IPS-20b (cell line): ENCODE results near the gene VRK3.

Experiments
- H3K27ac ChIP-seq: one replicate; pipeline ENCODE4 v1.5.1; 2013; ENCODE audit warnings: low read length
- H3K27me3 ChIP-seq: 2 replicates; pipeline ENCODE4 v1.6.1; 2013; ENCODE audit warnings: mild to moderate bottlenecking, low read length, inconsistent platforms; ENCODE audit not compliant: insufficient read depth
- H3K36me3 ChIP-seq: 2 replicates; pipeline ENCODE4 v1.6.1; 2013; ENCODE audit warnings: low read depth, mild to moderate bottlenecking, inconsistent platforms, low read length, moderate library complexity; ENCODE audit not compliant: insufficient read depth
- H3K4me1 ChIP-seq: 2 replicates; pipeline ENCODE4 v1.6.1; 2013; ENCODE audit warnings: mild to moderate bottlenecking, control low read depth, inconsistent platforms, low read length, moderate library complexity; ENCODE audit not compliant: insufficient read depth
- H3K4me3 ChIP-seq: 2 replicates; pipeline ENCODE4 v1.5.1; 2013; ENCODE audit warnings: mild to moderate bottlenecking, low read length, inconsistent platforms
- H3K9ac ChIP-seq: 2 replicates; pipeline ENCODE4 v1.6.1; 2013; ENCODE audit warnings: low read depth, mild to moderate bottlenecking, inconsistent platforms, low read length, moderate library complexity
- H3K9me3 ChIP-seq: 2 replicates; pipeline ENCODE4 v1.6.1; 2013; ENCODE audit warnings: mild to moderate bottlenecking, low read depth, low read length, inconsistent platforms; ENCODE audit not compliant: insufficient read depth

VRK3 gene

DNA sequence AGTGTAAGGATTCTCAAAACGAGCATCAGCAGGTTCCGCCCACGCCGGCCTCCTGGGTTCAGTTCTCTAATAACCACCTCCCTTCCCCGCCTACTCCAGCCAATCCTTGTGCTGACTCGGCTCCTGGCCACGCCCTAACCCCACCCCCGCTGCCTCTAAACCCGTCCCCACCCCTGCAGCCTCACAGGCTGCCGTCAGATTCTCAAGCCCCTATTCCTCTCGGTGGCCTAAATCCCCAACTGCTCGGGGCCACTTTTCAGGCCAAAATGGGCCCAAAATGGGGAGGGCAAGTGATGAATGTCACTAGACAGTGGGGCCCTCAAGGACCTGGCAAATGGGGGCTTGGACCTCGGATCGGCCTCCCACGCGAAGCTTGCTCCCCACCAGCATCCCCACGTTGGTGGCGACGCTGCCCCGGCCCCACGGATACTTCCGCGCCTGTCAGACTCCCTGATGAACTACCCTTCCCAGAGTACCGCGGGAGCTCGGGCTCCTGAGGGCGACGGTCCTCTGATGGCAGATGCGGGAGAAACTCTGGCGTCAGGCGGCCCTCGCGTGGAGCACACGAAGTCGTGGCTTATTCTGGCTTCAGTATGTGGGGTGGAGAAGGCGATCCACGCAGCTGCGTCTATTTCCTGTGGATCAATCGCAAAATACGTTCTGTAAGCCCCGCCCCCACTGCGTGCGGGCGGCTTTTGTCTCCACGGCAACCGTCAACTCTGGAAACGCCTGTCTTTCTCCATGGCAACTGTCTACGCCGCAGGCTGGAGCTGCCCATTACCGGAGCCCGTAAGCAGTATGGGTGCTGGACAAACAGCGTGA, 25.4 kb upstream of the VRK3 start:
- H3K9ac ChIP-seq: no peak overlapping the region
- H3K4me1 ChIP-seq: no peaks in the 10 kb centered on the region
- peaks cover 27% of the 10 kb centered on the region for H3K36me3 ChIP-seq
- no peak overlapping the region for H3K27ac ChIP-seq
- no peak overlapping the region for H3K4me3 ChIP-seq
- H3K27me3 ChIP-seq: no peaks in the 10 kb centered on the region
- peaks cover 89% of the 10 kb centered on the region for H3K9me3 ChIP-seq

DNA sequence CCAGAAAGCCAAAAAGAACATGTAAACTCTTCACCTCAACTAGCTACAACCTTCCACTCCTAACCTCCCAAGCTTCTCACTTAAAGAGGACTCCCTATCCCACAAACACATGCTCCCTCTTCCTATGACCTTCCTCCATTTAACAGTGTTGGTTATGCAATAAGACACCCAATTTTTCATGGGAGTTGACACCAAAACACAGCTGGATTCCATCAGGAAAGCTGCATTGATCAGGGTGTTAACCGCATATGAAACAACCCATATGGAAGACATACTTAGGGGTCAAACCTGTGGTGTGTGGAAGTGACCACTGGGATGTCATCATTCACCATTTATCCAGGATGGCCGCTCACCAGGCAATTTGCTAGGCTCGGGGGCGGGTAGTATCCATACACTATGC, 22.5 kb upstream of the VRK3 start:
- H3K4me1 ChIP-seq: no peaks in the 10 kb centered on the region
- H3K27me3 ChIP-seq: no peaks in the 10 kb centered on the region
- H3K27ac ChIP-seq: no peak overlapping the region
- H3K9me3 ChIP-seq: peaks cover 95% of the 10 kb centered on the region
- H3K36me3 ChIP-seq: peaks cover 55% of the 10 kb centered on the region
- no peak overlapping the region for H3K4me3 ChIP-seq
- no peak overlapping the region for H3K9ac ChIP-seq

DNA sequence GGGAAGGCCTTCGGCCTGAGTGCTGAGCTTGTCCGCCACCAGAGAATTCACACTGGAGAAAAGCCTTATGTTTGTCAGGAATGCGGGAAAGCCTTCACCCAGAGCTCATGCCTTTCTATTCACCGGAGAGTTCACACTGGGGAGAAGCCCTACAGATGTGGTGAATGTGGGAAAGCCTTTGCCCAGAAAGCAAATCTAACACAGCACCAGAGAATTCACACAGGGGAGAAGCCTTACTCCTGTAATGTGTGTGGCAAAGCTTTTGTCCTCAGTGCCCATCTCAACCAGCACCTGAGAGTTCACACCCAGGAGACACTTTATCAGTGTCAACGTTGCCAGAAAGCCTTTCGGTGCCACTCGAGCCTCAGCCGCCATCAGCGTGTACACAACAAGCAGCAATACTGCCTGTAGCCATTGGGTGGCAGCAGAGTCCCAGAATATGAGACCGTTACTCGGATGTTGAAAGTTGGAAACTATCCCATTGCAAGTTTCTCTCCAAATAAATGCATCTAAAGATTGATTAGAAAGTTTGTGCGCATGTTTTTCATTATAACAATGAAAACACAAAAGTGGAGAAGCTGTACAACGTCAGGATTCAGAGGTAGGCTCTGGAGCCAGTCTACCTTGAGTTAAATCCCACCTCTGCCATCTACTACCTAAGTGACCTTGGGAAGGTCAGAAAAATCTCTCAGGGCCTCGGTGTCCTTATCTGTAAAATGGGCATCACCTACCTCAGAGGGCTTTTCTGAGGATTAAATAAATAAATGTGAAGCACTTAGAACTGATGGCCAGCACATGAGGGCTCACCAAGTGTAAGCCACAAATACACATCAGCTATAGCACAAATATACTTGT, 21.7 kb upstream of the VRK3 start:
- Histone ChIP-seq H3K4me3 (no peak overlapping the region; the same call in 1 of the 2 replicates), H3K27me3 (no peaks in the 10 kb centered on the region), H3K36me3 (peaks cover 63% of the 10 kb centered on the region)

DNA sequence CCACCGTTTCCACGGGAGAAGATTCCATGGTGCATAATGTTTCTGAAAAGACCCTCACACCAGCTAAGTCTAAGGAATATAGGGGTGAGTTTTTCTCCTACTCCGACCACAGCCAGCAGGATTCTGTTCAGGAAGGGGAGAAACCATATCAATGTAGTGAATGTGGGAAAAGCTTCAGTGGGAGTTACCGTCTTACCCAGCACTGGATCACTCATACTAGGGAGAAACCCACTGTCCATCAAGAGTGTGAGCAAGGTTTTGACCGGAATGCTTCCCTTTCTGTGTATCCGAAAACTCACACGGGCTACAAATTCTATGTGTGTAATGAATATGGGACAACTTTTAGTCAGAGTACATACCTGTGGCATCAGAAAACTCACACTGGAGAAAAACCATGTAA, 19.8 kb upstream of the VRK3 start:
- H3K4me3 ChIP-seq: no peak overlapping the region
- H3K36me3 ChIP-seq: peaks cover 82% of the 10 kb centered on the region

More for the DNA sequence above, 21.7 kb upstream of the VRK3 start:
- Histone ChIP-seq H3K9ac (no peak overlapping the region), H3K4me1 (no peaks in the 10 kb centered on the region), H3K9me3 (peaks cover 97% of the 10 kb centered on the region), H3K27ac (no peak overlapping the region)

DNA sequence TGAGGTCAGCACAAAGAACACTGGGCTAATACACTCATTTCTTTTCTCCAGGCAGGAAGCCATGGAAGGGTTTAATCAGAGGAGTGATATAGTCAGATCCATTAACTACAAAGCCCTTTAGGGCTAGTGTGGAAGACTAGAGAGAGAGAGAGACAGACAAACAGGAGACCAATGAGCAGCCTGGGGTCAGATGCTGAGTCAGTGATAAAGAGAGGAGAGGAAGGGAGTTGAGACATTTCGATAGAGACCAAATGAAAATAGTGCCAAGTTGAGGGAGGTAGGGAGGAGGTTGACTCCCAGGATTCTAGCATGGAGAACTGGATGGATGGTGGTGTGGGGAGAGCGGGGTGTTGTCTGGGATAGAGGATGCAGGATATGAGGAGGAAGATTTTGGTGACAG, 18.8 kb upstream of the VRK3 start:
- no peak overlapping the region for H3K4me3 ChIP-seq
- H3K27me3 ChIP-seq: no peaks in the 10 kb centered on the region
- peaks cover 92% of the 10 kb centered on the region for H3K36me3 ChIP-seq
- H3K9me3 ChIP-seq: peaks cover 81% of the 10 kb centered on the region
- no peaks in the 10 kb centered on the region for H3K4me1 ChIP-seq
- H3K27ac ChIP-seq: no peak overlapping the region
- no peak overlapping the region for H3K9ac ChIP-seq

More for the DNA sequence above, 19.8 kb upstream of the VRK3 start:
- no peak overlapping the region for H3K27ac ChIP-seq
- no peaks in the 10 kb centered on the region for H3K4me1 ChIP-seq
- H3K9ac ChIP-seq: no peak overlapping the region
- peaks cover 89% of the 10 kb centered on the region for H3K9me3 ChIP-seq
- no peaks in the 10 kb centered on the region for H3K27me3 ChIP-seq

DNA sequence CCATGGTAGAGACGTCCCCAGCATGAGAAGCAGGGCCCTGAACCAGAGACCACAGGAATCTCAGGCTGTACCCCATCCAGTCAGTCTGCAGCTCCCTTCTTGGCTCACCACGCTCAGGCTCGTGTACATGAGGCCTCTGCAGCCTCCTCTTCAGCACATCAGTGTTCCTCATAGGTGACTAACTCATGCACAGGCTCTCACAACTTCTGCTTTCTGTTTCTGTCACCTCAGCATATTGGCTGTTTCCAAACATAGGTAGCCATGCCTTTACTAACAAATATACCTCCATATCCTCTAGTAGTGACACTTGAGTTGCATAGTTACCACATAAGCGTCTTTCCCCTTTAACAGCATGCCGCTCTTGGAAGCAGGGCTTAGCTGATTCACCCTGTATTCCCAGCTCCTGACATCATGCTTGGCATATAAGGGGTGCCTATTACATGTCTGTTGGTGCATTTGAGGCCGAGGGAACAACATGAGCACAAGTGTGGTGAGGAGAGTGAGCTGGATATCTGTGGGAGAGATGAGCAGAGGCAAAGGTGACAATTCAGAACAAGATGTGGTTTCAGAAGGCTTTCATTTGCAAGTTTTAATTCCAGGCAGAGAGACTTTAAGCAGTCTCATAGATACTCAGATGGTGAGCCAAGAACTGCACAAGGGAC, 17.3 kb upstream of the VRK3 start:
- peaks cover 92% of the 10 kb centered on the region for H3K36me3 ChIP-seq
- H3K9me3 ChIP-seq: peaks cover 66% of the 10 kb centered on the region
- no peak overlapping the region for H3K9ac ChIP-seq
- H3K27ac ChIP-seq: no peak overlapping the region
- no peaks in the 10 kb centered on the region for H3K4me1 ChIP-seq
- H3K4me3 ChIP-seq: no peak overlapping the region
- H3K27me3 ChIP-seq: no peaks in the 10 kb centered on the region

DNA sequence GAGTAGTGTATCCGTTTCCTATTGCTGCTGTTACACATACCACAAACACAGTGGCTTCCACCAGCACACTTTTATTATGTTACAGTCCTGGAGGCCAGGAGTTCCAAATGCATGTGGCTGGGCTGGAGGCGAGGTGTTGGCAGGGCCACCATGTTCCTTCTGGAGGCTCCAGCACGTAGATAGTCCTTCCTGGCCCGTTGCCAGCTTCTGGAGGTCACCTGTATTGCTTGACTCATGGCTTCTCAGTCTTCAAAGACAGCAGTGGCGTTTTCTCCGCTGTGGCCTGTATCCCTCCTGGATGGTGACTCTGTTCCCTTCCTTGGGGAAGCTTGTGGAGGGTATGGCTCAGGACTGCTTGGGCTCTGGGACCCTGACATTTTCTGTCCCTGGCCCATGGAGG, 15.8 kb upstream of the VRK3 start:
- Histone ChIP-seq H3K4me1 (no peaks in the 10 kb centered on the region), H3K27ac (no peak overlapping the region), H3K9ac (no peak overlapping the region), H3K27me3 (no peaks in the 10 kb centered on the region), H3K9me3 (peaks cover 51% of the 10 kb centered on the region), H3K36me3 (peaks cover 88% of the 10 kb centered on the region), H3K4me3 (no peak overlapping the region)

DNA sequence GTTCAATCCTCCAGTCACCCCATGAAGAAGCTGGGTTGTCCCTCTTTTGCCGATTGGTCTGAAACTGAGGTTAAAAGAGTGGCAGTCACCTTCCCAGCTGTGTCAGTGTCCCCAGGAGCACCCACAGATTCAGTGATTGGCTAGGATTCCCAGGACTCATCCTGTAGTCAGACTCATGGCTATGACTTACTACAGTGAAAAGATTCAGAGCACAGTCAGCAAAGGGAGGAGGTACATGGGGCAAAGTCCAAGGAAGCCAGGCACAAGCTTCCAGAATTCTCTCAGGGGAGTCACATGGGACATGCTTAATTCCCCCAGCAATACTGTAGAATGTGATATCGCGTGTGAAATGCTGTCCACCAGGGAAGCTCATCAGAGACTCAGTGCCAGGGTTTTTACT, 14.8 kb upstream of the VRK3 start:
- Histone ChIP-seq H3K9ac (no peak overlapping the region), H3K4me1 (no peaks in the 10 kb centered on the region), H3K27ac (no peak overlapping the region), H3K4me3 (no peak overlapping the region), H3K36me3 (peaks cover 86% of the 10 kb centered on the region), H3K9me3 (peaks cover 41% of the 10 kb centered on the region), H3K27me3 (no peaks in the 10 kb centered on the region)

DNA sequence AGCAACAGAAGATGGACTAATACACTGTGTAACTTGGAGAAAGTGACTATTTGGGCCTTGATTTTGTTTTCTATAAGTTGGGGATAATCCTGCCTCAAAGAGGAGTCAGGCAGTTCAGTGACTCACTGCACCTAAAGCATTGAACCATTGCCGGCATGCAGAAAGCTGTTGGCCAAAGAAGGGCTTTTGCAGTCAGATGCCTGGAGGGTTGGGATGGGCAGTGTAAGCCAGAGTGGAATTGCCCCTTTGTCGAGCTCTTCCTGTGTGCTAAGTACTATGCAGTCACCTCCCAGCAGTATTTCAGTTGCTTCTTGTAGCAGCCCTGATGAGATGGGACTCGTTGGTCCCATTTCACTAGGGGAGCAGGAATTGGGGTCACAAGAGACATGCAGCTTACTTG, 11.7 kb upstream of the VRK3 start:
- H3K27me3 ChIP-seq: no peaks in the 10 kb centered on the region
- no peak overlapping the region for H3K9ac ChIP-seq
- peaks cover 11% of the 10 kb centered on the region; the same call in 1 of the 2 replicates for H3K9me3 ChIP-seq
- H3K4me3 ChIP-seq: no peak overlapping the region
- H3K36me3 ChIP-seq: peaks cover 86% of the 10 kb centered on the region
- no peaks in the 10 kb centered on the region for H3K4me1 ChIP-seq
- no peak overlapping the region for H3K27ac ChIP-seq

DNA sequence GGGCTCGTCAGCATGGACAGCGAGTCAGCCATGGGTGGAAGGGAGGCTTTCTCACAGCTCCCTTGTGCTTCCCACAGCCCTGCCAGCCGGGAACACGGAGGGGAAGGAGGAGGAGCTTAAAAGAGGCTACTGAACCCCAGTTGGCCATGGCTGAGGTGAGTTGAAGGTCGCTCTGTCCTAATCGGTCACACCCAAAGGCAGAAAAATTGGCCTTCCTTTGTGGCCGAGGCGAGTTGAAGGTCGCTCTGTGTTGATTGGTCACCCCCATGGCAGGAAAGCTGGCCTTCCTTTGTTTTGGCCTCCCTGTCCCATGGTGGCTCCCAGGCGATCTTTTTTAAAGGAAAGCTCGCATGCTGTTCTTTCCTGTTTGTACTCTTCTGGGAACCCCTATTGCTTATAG, 5.8 kb upstream of the VRK3 start:
- no peaks in the 10 kb centered on the region for H3K27me3 ChIP-seq
- H3K9ac ChIP-seq: no peak overlapping the region
- H3K27ac ChIP-seq: no peak overlapping the region
- H3K4me3 ChIP-seq: no peak overlapping the region
- H3K4me1 ChIP-seq: no peaks in the 10 kb centered on the region
- H3K9me3 ChIP-seq: no peaks in the 10 kb centered on the region
- peaks cover 53% of the 10 kb centered on the region for H3K36me3 ChIP-seq

DNA sequence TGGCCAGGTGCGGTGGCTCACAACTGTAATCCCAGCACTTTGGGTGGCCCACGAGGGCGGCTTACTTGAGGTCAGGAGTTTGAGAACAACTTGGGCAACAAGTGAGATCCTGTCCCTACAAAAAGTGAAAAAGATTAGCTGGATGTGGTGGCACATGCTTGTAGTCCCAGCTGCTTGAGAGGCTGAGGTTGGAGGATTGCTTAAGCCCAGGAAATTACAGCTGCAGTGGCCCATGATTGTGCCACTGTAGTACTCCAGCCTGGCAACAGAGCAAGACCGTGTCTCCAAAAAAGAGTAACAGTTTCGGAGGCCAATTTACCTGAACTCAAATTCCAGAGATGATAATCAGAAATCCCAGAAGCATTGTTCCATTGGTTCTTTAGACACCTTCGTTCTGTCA, 5.1 kb upstream of the VRK3 start:
- H3K4me1 ChIP-seq: no peaks in the 10 kb centered on the region
- no peaks in the 10 kb centered on the region for H3K9me3 ChIP-seq
- no peak overlapping the region for H3K4me3 ChIP-seq
- peaks cover 46% of the 10 kb centered on the region for H3K36me3 ChIP-seq
- H3K27ac ChIP-seq: no peak overlapping the region
- H3K9ac ChIP-seq: no peak overlapping the region
- H3K27me3 ChIP-seq: no peaks in the 10 kb centered on the region
